ENCODE results near the gene ENDOV. TPM values are rescaled to one million over a fixed set of nuclear protein-coding genes. Genes with fewer than 3 reads are reported as not detected.

Gene ENDOV
- total RNA-seq, 2 donors from 2014 or later = 19.1 to 25.3 TPM

GRCh38 chr17:80453126-80453997 lies 38.4 kb downstream of the ENDOV start:
- H3K27ac ChIP-seq = no peak overlapping the region
- no peak for DNase-seq
- intact Hi-C loops (cut with DNase I) = no loop called here
- H3K9ac ChIP-seq (ENCODE audit: low read depth in 2 of 2, low read length in 2 of 2) = peak overlapping the region in 1 of 2 donors; percentile 91
- TF ChIP-seq, protein P1, sequence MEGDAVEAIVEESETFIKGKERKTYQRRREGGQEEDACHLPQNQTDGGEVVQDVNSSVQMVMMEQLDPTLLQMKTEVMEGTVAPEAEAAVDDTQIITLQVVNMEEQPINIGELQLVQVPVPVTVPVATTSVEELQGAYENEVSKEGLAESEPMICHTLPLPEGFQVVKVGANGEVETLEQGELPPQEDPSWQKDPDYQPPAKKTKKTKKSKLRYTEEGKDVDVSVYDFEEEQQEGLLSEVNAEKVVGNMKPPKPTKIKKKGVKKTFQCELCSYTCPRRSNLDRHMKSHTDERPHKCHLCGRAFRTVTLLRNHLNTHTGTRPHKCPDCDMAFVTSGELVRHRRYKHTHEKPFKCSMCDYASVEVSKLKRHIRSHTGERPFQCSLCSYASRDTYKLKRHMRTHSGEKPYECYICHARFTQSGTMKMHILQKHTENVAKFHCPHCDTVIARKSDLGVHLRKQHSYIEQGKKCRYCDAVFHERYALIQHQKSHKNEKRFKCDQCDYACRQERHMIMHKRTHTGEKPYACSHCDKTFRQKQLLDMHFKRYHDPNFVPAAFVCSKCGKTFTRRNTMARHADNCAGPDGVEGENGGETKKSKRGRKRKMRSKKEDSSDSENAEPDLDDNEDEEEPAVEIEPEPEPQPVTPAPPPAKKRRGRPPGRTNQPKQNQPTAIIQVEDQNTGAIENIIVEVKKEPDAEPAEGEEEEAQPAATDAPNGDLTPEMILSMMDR (IDR thresholded peaks at IDR 0.05) = no peak
- H3K27me3 ChIP-seq = no peaks in the 10 kb centered on the region
- no peaks in the 10 kb centered on the region for H3K36me3 ChIP-seq
- H3K4me3 ChIP-seq = no peak overlapping the region
- H3K9me3 ChIP-seq = no peaks in the 10 kb centered on the region
- peaks cover 3% of the 10 kb centered on the region for H3K4me1 ChIP-seq

- Histone ChIP-seq H3K27me3 (no peaks in the 10 kb centered on the region), H3K4me3 (peak overlapping the region; percentile 56), H3K9me3 (no peaks in the 10 kb centered on the region), H3K9ac (ENCODE audit: low read depth in 2 of 2, low read length in 2 of 2) (peak overlapping the region; percentile 67 to 91), H3K36me3 (no peaks in the 10 kb centered on the region), H3K27ac (peak overlapping the region; percentile 98), H3K4me1 (peaks cover 3% of the 10 kb centered on the region)
- TF ChIP-seq, protein P1 (IDR thresholded peaks at IDR 0.05) = no peak
- peak; percentile 28 for DNase-seq
- intact Hi-C loops (cut with DNase I) = no loop called here
These were observed 39.1 kb downstream of the ENDOV start for GRCh38 chr17:80453998-80454556.

DNA sequence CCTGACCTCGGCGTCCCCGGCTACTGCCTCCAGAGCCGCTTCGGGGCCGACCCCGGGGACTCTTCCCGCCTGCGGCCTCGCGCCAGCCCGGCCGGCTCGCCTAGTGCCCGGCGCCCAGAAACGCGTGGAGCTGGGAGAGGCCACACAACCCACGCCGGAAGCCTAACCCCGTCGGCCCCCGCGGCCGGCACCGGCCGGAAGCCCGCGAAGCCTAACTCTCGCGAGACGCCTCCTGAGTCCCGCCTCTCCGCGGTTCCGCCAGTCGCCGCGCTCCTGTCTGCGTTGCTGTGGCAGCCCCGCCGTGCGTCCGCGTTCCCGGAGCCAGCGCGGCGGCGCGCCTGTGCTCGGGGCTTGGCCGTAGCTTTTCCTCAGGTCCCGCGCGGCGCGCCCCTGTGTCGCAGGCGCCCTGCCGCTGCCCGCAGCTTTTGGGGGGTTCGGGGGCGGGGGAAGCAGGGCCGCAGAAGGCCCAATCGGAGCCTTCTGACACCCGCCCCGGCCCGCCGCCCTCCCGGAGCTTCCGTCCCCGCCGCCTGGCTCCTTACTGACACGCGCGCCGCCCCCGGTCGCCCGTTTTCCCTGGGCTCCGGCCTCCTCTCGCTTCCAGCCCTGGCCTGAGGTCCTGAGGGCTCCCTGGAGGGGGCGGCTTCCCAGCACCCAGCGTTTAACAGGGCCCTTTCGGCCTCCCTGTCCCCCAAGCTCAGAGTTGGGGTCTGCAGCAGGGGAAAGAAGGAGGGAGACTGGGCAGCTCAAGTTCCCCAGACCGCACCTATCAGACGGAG lies 39.8 kb downstream of the ENDOV start:
- Histone ChIP-seq H3K36me3 (no peaks in the 10 kb centered on the region), H3K27me3 (no peaks in the 10 kb centered on the region), H3K9me3 (no peaks in the 10 kb centered on the region), H3K27ac (peak overlapping the region; percentile 98), H3K4me3 (peak overlapping the region; percentile 56), H3K4me1 (peaks cover 3% of the 10 kb centered on the region), H3K9ac (ENCODE audit: low read depth in 2 of 2, low read length in 2 of 2) (peak overlapping the region; percentile 67 to 91)
- TF ChIP-seq, protein P1 (IDR thresholded peaks at IDR 0.05) = no peak
- DNase-seq = peak; percentile 96
- intact Hi-C loops (cut with DNase I) = no loop called here

DNA sequence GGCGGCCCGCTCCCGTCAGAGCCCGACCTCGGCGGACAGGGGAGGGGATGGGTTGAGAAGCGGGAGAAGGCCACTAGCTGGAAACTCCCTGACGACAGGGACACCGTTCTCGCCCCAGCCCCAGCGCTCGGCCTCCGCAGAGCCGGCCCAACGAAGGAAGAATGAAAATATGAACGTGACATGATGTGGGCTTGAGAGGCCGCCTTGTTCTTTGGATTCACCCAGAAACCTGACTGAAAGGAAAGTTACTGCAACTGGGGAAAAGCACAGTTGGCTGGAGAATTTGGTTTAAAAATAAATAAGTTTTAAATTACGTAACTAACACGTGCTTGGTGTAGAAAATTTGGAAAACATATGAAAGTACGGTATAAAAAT lies 40.4 kb downstream of the ENDOV start:
- Histone ChIP-seq H3K9ac (ENCODE audit: low read depth in 2 of 2, low read length in 2 of 2) (peak overlapping the region; percentile 67 to 91), H3K4me1 (peaks cover 3% of the 10 kb centered on the region), H3K27ac (peak overlapping the region; percentile 98), H3K27me3 (no peaks in the 10 kb centered on the region), H3K9me3 (no peaks in the 10 kb centered on the region), H3K36me3 (no peaks in the 10 kb centered on the region), H3K4me3 (peak overlapping the region; percentile 56)
- no peak for DNase-seq
- intact Hi-C loops (cut with DNase I) = no loop called here
- TF ChIP-seq, protein P1 (IDR thresholded peaks at IDR 0.05) = no peak

DNA sequence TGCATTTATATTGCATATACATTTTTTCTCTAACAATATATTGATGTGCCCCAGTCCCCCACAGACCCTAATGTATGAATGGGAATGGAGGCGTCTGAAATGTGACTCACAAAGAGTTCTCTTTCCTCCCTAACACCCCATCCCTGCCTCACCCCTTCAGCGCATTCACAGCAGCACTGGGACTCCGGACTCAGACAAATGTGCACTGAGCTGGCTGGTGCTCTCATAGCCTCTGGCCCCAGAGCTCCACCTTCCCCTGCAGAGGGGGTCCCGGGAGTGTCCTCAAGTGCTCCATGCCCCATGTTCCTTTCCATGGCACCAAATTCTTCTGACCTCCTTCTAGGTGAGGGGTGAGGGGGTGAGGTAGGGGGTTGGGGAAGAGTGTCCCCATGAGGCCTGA lies 40.8 kb downstream of the ENDOV start:
- Histone ChIP-seq H3K9ac (ENCODE audit: low read depth in 2 of 2, low read length in 2 of 2) (peak overlapping the region in 1 of 2 donors; percentile 5), H3K36me3 (no peaks in the 10 kb centered on the region), H3K27me3 (no peaks in the 10 kb centered on the region), H3K9me3 (no peaks in the 10 kb centered on the region), H3K4me1 (peaks cover 3% of the 10 kb centered on the region), H3K27ac (peak overlapping the region; percentile 98), H3K4me3 (no peak overlapping the region)
- intact Hi-C loops (cut with DNase I) = no loop called here
- TF ChIP-seq, protein P1 (IDR thresholded peaks at IDR 0.05) = no peak
- DNase-seq = no peak

Measured in colonic mucosa (tissue), 4 donors.